Kidney (tissue), 14 donors: ENCODE results near the gene MOGAT3. TPM values are rescaled to one million over a fixed set of nuclear protein-coding genes. Genes with fewer than 3 reads are reported as not detected.

Experiments
- DNase-seq, 5 donors: peaks; one replicate each; pipeline ENCODE4 v3.0.0-alpha.2; 2013 to 2020
- FAIRE-seq: peaks from 2 replicates; lab custom pipeline; 2012; peaks lifted over from hg19 to GRCh38; lab: Jason Lieb, UNC
- H3K27ac ChIP-seq, 2 donors: one replicate each; pipeline ENCODE4 v1.7.0; 2013; ENCODE audit warnings: low read depth in 2 of 2, low read length in 2 of 2, inconsistent platforms in 1 of 2
- H3K27me3 ChIP-seq: one replicate; pipeline ENCODE4 v1.7.1; 2013; ENCODE audit warnings: low read length, inconsistent platforms; ENCODE audit not compliant: control insufficient read depth, insufficient read depth
- H3K36me3 ChIP-seq, 3 donors: one replicate each; pipeline versions ENCODE4 v1.7.0 to v1.7.1; 2013; ENCODE audit warnings: low read length in 3 of 3, control low read depth in 1 of 3, inconsistent platforms in 1 of 3; ENCODE audit not compliant: insufficient read depth in 3 of 3, control insufficient read depth in 2 of 3
- H3K4me1 ChIP-seq, 3 donors: one replicate each; pipeline versions ENCODE4 v1.7.0 to v1.7.1; 2013; ENCODE audit warnings: low read length in 3 of 3, inconsistent platforms in 1 of 3, low read depth in 1 of 3; ENCODE audit not compliant: control insufficient read depth in 2 of 3, insufficient read depth in 2 of 3
- H3K4me3 ChIP-seq, 3 donors: one replicate each; pipeline versions ENCODE4 v1.7.0 to v1.8.1; 2013; ENCODE audit warnings: low read length in 3 of 3, control low read depth in 1 of 3, inconsistent platforms in 1 of 3
- H3K9ac ChIP-seq, 3 donors: one replicate each; pipeline versions ENCODE4 v1.7.0 to v1.7.1; 2013; ENCODE audit warnings: low read length in 3 of 3, control low read depth in 1 of 3, inconsistent platforms in 1 of 3
- H3K9me3 ChIP-seq, 3 donors: one replicate each; pipeline versions ENCODE4 v1.7.0 to v1.7.1; 2013; ENCODE audit warnings: low read length in 3 of 3, control low read depth in 1 of 3, inconsistent platforms in 1 of 3; ENCODE audit not compliant: control insufficient read depth in 2 of 3, insufficient read depth in 1 of 3
- CTCF ChIP-seq: IDR thresholded peaks from 3 replicates; pipeline ENCODE4 v1.5.1; 2012; ENCODE audit warnings: mild to moderate bottlenecking, moderate library complexity, borderline replicate concordance; ENCODE audit not compliant: insufficient read depth; ENCODE audit errors: extremely low read depth
- intact Hi-C: fragments of 100-400 bp; cut with DNase I; formaldehyde crosslinking; loops from one replicate; pipeline ENCODE4 v1.11.1; 2022
- polyA plus RNA-seq: library from polyadenylated mRNA; stranded (reverse); fragments of 350-450 nt; fragmentation: Illumina TruSeq; extraction: RNeasy Lipid Tissue Mini Kit (QIAGEN cat#74804); gene quantifications from one replicate; pipeline ENCODE4 v1.2.3, GENCODE V29; 2014; ENCODE audit warnings: low read depth, low replicate concordance; ENCODE audit not compliant: insufficient read depth
- total RNA-seq: library from RNA; stranded (reverse); fragmentation: NEBNext Ultra II Directional; extraction: Animal tissue kit (Norgen Biotek cat#: 25700); gene quantifications from one replicate; pipeline ENCODE4 v1.2.1, GENCODE V29; 2021
- donor health status: control.
- donor health status: control.
- donor health status: control.
- donor health status: control.
- donor health status: control.
- donor health status: DM: yes; HTN: yes; CAD: no.
- donor health status: Normal renal cell carcinoma (clear cell type).

The MOGAT3 gene
- total and polyA plus RNA-seq, 2 donors from 2014 or later = 0.25 to 0.37 TPM

- no peaks in the 10 kb centered on the region for H3K9me3 ChIP-seq
- no peak overlapping the region for H3K27ac ChIP-seq
- no peak overlapping the region for H3K9ac ChIP-seq
- TF ChIP-seq CTCF = no peak
- no peak overlapping the region for H3K4me3 ChIP-seq
- H3K36me3 ChIP-seq = peaks cover 0 to 23% (median 2%) of the 10 kb centered on the region in 3 donors
- FAIRE-seq = no peak
- no peaks in the 10 kb centered on the region for H3K27me3 ChIP-seq
- intact Hi-C loops = no loop called here
- H3K4me1 ChIP-seq = no peaks in the 10 kb centered on the region
- DNase-seq = no peak
Measured at GRCh38 chr7:101225650-101226049, 24.8 kb upstream of the MOGAT3 start.

GRCh38 chr7:101223528-101223927 lies 22.7 kb upstream of the MOGAT3 start:
- H3K27me3 ChIP-seq = no peaks in the 10 kb centered on the region
- no peak for FAIRE-seq

GRCh38 chr7:101222275-101222830 lies 21.5 kb upstream of the MOGAT3 start:
- no peak for TF ChIP-seq CTCF
- Histone ChIP-seq H3K27ac (no peak overlapping the region), H3K27me3 (no peaks in the 10 kb centered on the region), H3K9ac (no peak overlapping the region), H3K4me3 (no peak overlapping the region), H3K4me1 (peaks cover 0 to 15% (median 6%) of the 10 kb centered on the region in 3 donors), H3K9me3 (no peaks in the 10 kb centered on the region), H3K36me3 (peaks cover 0 to 21% (median 2%) of the 10 kb centered on the region in 3 donors)
- intact Hi-C loops = no loop called here
- FAIRE-seq = no peak
- no peak for DNase-seq

More at GRCh38 chr7:101223528-101223927, 22.7 kb upstream of the MOGAT3 start:
- Histone ChIP-seq H3K27ac (no peak overlapping the region), H3K36me3 (peaks cover 0 to 23% (median 2%) of the 10 kb centered on the region in 3 donors), H3K9me3 (no peaks in the 10 kb centered on the region), H3K4me1 (peaks cover 0 to 12% (median 5%) of the 10 kb centered on the region in 3 donors), H3K9ac (no peak overlapping the region), H3K4me3 (no peak overlapping the region)
- intact Hi-C loops = no loop called here
- DNase-seq = no peak
- no peak for TF ChIP-seq CTCF

- no peak for TF ChIP-seq CTCF
- Histone ChIP-seq H3K4me1 (peaks cover 0 to 23% (median 6%) of the 10 kb centered on the region in 3 donors), H3K36me3 (peaks cover 0 to 15% (median 2%) of the 10 kb centered on the region in 3 donors), H3K9me3 (no peaks in the 10 kb centered on the region), H3K27me3 (no peaks in the 10 kb centered on the region), H3K4me3 (no peak overlapping the region), H3K9ac (no peak overlapping the region), H3K27ac (no peak overlapping the region)
- FAIRE-seq (no peak), DNase-seq (no peak)
- intact Hi-C loops = no loop called here
Measured at GRCh38 chr7:101220295-101220694, 19.5 kb upstream of the MOGAT3 start.
